Measurements from ENCODE around the gene EIF3B. TPM values are rescaled to one million over a fixed set of nuclear protein-coding genes. Genes with fewer than 3 reads are reported as not detected.
"Not testable (repeated sequence)": the region's sequence is repeated elsewhere in the genome, so short reads cannot be mapped to it uniquely, and the experiment has no call there.

The EIF3B gene
- total RNA-seq, 1 donor from 2014 or later, result 107 TPM

DNA sequence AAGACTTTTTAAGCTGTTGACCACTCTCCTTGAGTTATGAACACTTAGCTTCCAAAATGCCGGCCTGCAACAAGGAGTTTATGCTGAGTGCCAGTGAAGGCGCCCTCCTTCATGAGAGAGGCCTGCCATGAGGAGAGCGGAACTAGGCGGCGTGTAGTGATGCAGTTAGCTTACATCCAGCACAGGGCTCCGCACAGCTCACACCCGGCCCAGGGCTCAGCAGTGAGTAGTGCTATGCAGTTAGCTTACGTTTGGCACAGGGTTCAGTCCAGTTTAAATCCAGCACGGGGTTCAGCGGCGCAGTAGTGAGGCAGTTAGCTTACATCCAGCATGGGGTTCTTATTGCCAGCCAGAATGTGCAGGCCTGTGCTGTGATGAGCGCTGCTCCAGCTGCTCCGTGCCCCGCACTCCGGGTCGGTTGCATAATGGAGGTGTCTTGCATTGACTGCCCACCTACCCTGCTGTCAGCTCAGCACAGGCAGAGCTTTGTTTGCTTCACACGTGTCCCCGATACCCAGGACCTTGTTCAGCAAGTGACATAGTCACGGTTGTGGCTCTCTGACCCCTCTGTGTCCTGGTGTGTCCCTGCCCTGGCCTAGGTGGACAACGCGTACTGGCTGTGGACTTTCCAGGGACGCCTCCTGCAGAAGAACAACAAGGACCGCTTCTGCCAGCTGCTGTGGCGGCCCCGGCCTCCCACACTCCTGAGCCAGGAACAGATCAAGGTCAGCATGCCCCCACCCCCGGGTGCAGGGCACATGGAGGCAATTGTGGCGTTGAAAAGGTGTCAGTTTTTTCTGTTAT is 21.9 kb downstream of the EIF3B start:
- H3K27me3 ChIP-seq, result no peaks in the 10 kb centered on the region
- no peak for DNase-seq
- ATAC-seq, result no peak
- H3K27ac ChIP-seq, result no peak overlapping the region
- no peaks in the 10 kb centered on the region for H3K4me1 ChIP-seq
- H3K4me3 ChIP-seq, result no peak overlapping the region
- TF ChIP-seq, protein P1, sequence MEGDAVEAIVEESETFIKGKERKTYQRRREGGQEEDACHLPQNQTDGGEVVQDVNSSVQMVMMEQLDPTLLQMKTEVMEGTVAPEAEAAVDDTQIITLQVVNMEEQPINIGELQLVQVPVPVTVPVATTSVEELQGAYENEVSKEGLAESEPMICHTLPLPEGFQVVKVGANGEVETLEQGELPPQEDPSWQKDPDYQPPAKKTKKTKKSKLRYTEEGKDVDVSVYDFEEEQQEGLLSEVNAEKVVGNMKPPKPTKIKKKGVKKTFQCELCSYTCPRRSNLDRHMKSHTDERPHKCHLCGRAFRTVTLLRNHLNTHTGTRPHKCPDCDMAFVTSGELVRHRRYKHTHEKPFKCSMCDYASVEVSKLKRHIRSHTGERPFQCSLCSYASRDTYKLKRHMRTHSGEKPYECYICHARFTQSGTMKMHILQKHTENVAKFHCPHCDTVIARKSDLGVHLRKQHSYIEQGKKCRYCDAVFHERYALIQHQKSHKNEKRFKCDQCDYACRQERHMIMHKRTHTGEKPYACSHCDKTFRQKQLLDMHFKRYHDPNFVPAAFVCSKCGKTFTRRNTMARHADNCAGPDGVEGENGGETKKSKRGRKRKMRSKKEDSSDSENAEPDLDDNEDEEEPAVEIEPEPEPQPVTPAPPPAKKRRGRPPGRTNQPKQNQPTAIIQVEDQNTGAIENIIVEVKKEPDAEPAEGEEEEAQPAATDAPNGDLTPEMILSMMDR (IDR thresholded peaks at IDR 0.05), result no peak
- intact Hi-C loops (cut with DNase I), result no loop called here
- H3K9me3 ChIP-seq, result no peaks in the 10 kb centered on the region
- peaks cover 90% of the 10 kb centered on the region for H3K36me3 ChIP-seq

DNA sequence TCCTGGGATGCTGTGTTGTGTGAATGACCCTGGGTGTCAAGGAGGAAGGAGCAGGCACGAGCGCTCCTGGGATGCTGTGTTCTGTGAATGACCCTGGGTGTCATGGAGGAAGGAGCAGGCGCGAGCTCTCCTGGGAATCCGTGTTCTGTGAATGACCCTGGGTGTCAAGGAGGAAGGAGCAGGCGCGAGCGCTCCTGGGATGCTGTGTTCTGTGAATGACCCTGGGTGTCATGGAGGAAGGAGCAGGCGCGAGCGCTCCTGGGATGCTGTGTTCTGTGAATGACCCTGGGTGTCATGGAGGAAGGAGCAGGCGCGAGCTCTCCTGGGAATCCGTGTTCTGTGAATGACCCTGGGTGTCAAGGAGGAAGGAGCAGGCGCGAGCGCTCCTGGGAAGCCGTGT is 22.9 kb downstream of the EIF3B start:
- H3K27me3 ChIP-seq; DNase-seq; H3K4me3 ChIP-seq; intact Hi-C loops (cut with DNase I); H3K4me1 ChIP-seq; ATAC-seq; H3K9me3 ChIP-seq; H3K27ac ChIP-seq: not testable (repeated sequence)
- H3K36me3 ChIP-seq, result peaks cover 87% of the 10 kb centered on the region

DNA sequence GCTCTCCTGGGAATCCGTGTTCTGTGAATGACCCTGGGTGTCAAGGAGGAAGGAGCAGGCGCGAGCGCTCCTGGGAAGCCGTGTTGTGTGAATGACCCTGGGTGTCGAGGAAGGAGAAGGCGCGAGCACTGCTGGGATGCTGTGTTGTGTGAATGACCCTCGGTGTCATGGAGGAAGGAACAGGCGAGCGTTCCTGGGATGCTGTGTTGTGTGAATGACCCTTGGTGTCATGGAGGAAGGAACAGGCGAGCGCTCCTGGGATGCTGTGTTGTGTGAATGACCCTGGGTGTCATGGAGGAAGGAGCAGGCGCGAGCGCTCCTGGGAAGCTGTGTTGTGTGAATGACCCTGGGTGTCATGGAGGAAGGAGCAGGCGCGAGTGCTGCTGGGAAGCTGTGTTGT is 23.5 kb downstream of the EIF3B start:
- H3K9me3 ChIP-seq; intact Hi-C loops (cut with DNase I); H3K27me3 ChIP-seq; ATAC-seq; DNase-seq; H3K4me1 ChIP-seq; H3K4me3 ChIP-seq; H3K27ac ChIP-seq: not testable (repeated sequence)
- H3K36me3 ChIP-seq, result peaks cover 81% of the 10 kb centered on the region

DNA sequence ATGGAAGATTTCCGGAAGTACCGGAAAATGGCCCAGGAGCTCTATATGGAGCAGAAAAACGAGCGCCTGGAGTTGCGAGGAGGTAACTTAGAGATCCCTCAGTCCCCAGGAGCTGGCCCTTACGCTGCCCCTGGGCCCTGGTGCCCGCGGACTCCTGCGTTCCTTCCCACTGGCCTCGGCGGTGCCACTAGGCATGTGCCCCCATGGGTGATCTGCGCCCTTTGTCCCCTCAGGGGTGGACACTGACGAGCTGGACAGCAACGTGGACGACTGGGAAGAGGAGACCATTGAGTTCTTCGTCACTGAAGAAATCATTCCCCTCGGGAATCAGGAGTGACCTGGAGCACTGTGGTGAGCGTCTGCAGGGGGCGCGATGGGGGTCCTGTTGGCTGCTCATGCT is 24.5 kb downstream of the EIF3B start:
- ATAC-seq (no peak), DNase-seq (no peak)
- Histone ChIP-seq H3K4me1 (no peaks in the 10 kb centered on the region), H3K36me3 (peaks cover 70% of the 10 kb centered on the region), H3K4me3 (no peak overlapping the region), H3K27ac (no peak overlapping the region), H3K9me3 (no peaks in the 10 kb centered on the region), H3K27me3 (no peaks in the 10 kb centered on the region)
- intact Hi-C loops (cut with DNase I), result no loop called here
- TF ChIP-seq, protein P1 (IDR thresholded peaks at IDR 0.05), result no peak

DNA sequence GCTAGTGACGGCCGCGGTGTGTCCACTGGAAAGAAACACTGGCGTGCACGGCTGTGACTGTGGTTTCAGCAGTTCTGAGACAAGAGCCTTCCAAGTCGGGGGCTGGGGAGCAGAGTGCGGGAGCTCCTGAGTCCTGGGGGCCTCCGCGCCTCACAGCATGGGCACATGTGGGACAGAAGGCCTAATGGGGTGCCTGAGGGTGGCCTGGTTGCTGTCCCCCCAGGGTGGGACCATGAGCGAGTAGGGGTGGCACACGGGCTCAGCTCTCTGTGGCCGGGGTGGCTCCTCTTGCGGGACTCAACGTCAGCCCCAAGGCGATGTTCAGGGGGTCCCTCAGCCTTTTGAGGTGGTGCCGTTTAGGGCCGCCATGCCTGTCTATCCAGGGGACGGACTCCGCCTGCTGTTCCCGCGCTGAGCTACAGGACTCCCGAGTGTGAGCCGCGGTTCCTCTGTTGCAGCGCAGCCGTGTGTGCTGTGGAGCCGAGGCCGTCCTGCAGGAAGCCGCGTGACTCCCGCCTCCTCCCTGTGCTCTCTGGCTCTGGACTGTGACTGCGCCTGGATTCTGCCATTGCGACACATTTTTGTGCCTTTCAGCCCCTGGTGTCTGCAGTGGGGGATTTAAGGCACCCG is 25.3 kb downstream of the EIF3B start:
- no peak overlapping the region for H3K4me3 ChIP-seq
- H3K27me3 ChIP-seq, result no peaks in the 10 kb centered on the region
- H3K27ac ChIP-seq, result no peak overlapping the region
- peaks cover 63% of the 10 kb centered on the region for H3K36me3 ChIP-seq
- no peaks in the 10 kb centered on the region for H3K4me1 ChIP-seq
- TF ChIP-seq, protein P1 (IDR thresholded peaks at IDR 0.05), result no peak
- no peak for ATAC-seq
- no peak for DNase-seq
- no peaks in the 10 kb centered on the region for H3K9me3 ChIP-seq
- intact Hi-C loops (cut with DNase I), result no loop called here

DNA sequence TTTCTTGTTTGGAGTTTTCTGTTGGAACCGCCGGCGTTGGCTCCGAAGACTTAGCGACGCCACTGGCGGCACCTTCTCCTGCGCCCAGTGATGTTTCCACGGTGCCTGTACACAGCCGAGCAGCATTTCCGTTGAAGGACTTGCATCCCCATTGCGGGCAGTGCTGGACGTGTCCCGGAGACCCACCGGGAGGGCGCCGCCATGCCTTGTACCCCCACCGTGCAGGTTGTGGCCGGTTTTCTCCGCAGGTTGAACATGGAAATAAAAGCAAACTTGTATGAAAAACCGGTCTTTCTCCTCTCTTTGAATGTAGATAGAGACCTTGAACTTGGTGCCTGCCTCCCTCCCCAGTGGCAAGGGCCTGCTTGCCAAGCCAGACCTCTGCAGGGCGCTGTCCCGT is 25.8 kb downstream of the EIF3B start:
- no peak for DNase-seq
- Histone ChIP-seq H3K36me3 (peaks cover 57% of the 10 kb centered on the region), H3K9me3 (no peaks in the 10 kb centered on the region), H3K27me3 (no peaks in the 10 kb centered on the region), H3K4me1 (no peaks in the 10 kb centered on the region), H3K4me3 (no peak overlapping the region), H3K27ac (no peak overlapping the region)
- intact Hi-C loops (cut with DNase I), result no loop called here
- ATAC-seq, result no peak
- TF ChIP-seq, protein P1 (IDR thresholded peaks at IDR 0.05), result no peak
